ENCODE measurements around the gene ZNF280B. TPM values are rescaled to one million over a fixed set of nuclear protein-coding genes. Genes with fewer than 3 reads are reported as not detected.

ZNF280B gene
- total and polyA plus RNA-seq, 9 of the 15 experiments (the other 6 are each of a cell fraction or from before 2014, with no cell fraction given) = 7.7 to 29.9 (median 20.0) TPM

DNA sequence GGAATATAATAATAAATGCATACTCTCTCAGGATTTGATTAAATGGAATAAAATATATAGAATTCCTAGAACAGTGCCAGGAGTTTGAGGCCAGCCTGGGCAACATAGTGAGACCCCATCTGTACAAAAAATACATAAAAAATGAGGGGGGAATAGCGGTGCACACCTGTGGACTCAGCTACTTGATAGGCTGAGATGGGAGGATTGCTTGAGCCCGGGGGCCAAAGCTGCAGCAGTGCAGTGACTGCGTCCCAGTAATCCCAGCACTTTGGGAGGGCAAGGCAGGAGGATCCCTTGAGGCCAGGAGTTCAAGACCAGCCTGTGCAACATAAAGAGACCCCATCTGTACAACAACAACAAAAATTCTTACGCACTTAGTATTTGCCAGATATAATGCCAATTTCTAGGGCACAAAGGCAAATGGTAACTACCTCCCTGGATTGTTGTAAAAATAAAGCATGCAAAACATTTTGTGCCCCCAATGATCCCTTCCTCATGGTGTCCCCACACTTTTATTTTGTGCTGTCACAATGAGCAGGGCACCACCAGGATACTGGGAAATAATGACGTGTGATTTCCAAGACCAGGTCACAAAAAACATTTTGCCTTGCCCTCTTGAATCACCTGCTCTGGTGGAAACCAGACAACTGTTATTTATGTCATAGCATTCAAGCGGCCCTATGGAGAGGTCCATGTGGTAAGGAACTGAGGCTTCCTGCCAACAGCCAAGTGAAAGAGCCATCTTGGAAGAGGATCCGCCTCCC, 29.9 kb upstream of the ZNF280B start (continued):
- TF ChIP-seq DACH1 (IDR thresholded peaks at IDR 0.05; ENCODE audit: partially characterized antibody) = no peak
- peak; percentile 88 for TF ChIP-seq ZNF121 (CRISPR knock-in tag; conservative IDR thresholded peaks at IDR 0.05)
- TF ChIP-seq ZBTB5 (IDR thresholded peaks at IDR 0.05) = no peak
- TF ChIP-seq ELK1 (CRISPR knock-in tag; IDR thresholded peaks at IDR 0.05) = no peak
- TF ChIP-seq SMAD2 (IDR thresholded peaks at IDR 0.05; ENCODE audit: low read depth, low read length) = no peak
- TF ChIP-seq, protein P1, sequence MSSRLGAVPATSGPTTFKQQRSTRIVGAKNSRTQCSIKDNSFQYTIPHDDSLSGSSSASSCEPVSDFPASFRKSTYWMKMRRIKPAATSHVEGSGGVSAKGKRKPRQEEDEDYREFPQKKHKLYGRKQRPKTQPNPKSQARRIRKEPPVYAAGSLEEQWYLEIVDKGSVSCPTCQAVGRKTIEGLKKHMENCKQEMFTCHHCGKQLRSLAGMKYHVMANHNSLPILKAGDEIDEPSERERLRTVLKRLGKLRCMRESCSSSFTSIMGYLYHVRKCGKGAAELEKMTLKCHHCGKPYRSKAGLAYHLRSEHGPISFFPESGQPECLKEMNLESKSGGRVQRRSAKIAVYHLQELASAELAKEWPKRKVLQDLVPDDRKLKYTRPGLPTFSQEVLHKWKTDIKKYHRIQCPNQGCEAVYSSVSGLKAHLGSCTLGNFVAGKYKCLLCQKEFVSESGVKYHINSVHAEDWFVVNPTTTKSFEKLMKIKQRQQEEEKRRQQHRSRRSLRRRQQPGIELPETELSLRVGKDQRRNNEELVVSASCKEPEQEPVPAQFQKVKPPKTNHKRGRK (tag; IDR thresholded peaks at IDR 0.05) = no peak
- TF ChIP-seq ZNF224 (CRISPR knock-in tag; IDR thresholded peaks at IDR 0.05) = no peak
- TF ChIP-seq BRCA1 (IDR thresholded peaks at IDR 0.05) = no peak
- TF ChIP-seq BRCA1 (CRISPR knock-in tag; IDR thresholded peaks at IDR 0.05) = no peak
- TF ChIP-seq, protein P2, sequence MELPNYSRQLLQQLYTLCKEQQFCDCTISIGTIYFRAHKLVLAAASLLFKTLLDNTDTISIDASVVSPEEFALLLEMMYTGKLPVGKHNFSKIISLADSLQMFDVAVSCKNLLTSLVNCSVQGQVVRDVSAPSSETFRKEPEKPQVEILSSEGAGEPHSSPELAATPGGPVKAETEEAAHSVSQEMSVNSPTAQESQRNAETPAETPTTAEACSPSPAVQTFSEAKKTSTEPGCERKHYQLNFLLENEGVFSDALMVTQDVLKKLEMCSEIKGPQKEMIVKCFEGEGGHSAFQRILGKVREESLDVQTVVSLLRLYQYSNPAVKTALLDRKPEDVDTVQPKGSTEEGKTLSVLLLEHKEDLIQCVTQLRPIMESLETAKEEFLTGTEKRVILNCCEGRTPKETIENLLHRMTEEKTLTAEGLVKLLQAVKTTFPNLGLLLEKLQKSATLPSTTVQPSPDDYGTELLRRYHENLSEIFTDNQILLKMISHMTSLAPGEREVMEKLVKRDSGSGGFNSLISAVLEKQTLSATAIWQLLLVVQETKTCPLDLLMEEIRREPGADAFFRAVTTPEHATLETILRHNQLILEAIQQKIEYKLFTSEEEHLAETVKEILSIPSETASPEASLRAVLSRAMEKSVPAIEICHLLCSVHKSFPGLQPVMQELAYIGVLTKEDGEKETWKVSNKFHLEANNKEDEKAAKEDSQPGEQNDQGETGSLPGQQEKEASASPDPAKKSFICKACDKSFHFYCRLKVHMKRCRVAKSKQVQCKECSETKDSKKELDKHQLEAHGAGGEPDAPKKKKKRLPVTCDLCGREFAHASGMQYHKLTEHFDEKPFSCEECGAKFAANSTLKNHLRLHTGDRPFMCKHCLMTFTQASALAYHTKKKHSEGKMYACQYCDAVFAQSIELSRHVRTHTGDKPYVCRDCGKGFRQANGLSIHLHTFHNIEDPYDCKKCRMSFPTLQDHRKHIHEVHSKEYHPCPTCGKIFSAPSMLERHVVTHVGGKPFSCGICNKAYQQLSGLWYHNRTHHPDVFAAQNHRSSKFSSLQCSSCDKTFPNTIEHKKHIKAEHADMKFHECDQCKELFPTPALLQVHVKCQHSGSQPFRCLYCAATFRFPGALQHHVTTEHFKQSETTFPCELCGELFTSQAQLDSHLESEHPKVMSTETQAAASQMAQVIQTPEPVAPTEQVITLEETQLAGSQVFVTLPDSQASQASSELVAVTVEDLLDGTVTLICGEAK (IDR thresholded peaks at IDR 0.05) = no peak
- TF ChIP-seq, protein P2 (CRISPR knock-in tag; IDR thresholded peaks at IDR 0.05) = no peak
- no peak for TF ChIP-seq ZNF146 (CRISPR knock-in tag; IDR thresholded peaks at IDR 0.05; ENCODE audit: unreplicated experiment)
- TF ChIP-seq CEBPG (CRISPR knock-in tag; IDR thresholded peaks at IDR 0.05) = peak; percentile 40; the same call in 1 of the 2 replicates
- no peak for TF ChIP-seq CEBPG (tag; conservative IDR thresholded peaks at IDR 0.05 in 1 of 2, IDR thresholded peaks at IDR 0.05 in 1 of 2)
- no peak for TF ChIP-seq NR3C1 (CRISPR knock-in tag; IDR thresholded peaks at IDR 0.05)

All from K562 (cell line).